Esophagus muscularis mucosa (tissue), 3 donors: Measurements from ENCODE around the gene CXCL17.

ENCODE experiments used
- POLR2A ChIP-seq: fragments of 450-650 bp; IDR thresholded peaks from one replicate; pipeline ENCODE4 v1.6.1; 2017; ENCODE audit warnings: antibody characterized with exemption, moderate library complexity, mild to moderate bottlenecking, low read depth
- POLR2AphosphoS5 ChIP-seq, 2 donors: sonication (generic); formaldehyde crosslinking; IDR thresholded peaks; one replicate each; pipeline ENCODE4 v1.6.1; 2017; ENCODE audit warnings: antibody characterized with exemption in 2 of 2
- TF ChIP-seq, protein P1 (sequence below), 3 experiments: fragments of 200-600 bp in 2 of 3; fragments of 450-650 bp in 1 of 3; sonication (generic) in 2 of 3; IDR thresholded peaks; one replicate each; pipeline ENCODE4 v1.5.1; 2017 to 2019; ENCODE audit warnings: antibody characterized with exemption in 3 of 3, mild to moderate bottlenecking in 2 of 3, moderate library complexity in 1 of 3

DNA sequence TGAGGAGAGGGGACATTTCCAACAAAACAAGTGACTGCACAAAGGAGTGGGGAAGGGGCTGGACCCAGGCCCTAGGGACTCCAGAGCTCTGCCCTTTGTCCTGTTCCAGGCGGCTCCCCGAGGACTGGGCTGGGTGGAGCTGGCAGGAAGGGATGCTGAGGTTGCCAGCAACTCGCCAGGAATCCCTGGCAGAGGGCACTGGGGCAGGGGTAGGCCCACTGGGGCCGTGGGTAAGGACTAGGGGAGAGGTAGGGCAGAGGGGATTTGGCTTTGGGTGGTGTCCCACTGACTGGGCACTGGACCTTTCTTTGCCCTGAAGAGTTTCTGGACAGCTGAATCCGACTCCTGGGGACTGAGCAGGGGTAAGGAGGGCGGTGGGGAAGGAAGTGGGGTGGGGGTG, 23.4 kb downstream of the CXCL17 start:
- TF ChIP-seq, protein P1, sequence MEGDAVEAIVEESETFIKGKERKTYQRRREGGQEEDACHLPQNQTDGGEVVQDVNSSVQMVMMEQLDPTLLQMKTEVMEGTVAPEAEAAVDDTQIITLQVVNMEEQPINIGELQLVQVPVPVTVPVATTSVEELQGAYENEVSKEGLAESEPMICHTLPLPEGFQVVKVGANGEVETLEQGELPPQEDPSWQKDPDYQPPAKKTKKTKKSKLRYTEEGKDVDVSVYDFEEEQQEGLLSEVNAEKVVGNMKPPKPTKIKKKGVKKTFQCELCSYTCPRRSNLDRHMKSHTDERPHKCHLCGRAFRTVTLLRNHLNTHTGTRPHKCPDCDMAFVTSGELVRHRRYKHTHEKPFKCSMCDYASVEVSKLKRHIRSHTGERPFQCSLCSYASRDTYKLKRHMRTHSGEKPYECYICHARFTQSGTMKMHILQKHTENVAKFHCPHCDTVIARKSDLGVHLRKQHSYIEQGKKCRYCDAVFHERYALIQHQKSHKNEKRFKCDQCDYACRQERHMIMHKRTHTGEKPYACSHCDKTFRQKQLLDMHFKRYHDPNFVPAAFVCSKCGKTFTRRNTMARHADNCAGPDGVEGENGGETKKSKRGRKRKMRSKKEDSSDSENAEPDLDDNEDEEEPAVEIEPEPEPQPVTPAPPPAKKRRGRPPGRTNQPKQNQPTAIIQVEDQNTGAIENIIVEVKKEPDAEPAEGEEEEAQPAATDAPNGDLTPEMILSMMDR (IDR thresholded peaks at IDR 0.05) = no peak
- TF ChIP-seq POLR2AphosphoS5 (IDR thresholded peaks at IDR 0.05) (no peak), POLR2A (no peak)
